Measurements from ENCODE around the gene ADGRE2. TPM values are rescaled to one million over a fixed set of nuclear protein-coding genes. Genes with fewer than 3 reads are reported as not detected.

The ADGRE2 gene
- total RNA-seq, 1 experiment from 2014 or later: 0.23 TPM

- BruUV-seq (replicated peaks): no TSS peak
- Histone ChIP-seq H3K27me3 (replicated peaks; ENCODE audit: control insufficient read depth, insufficient read depth, low read length) (no peaks in the 10 kb centered on the region), H3K9me3 (no peaks in the 10 kb centered on the region), H3K36me3 (ENCODE audit: control insufficient read depth, insufficient read depth, low read length) (no peaks in the 10 kb centered on the region), H3K4me1 (no peaks in the 10 kb centered on the region), H3K4me3 (ENCODE audit: low read depth, low read length) (no peak overlapping the region)
- H3K9me3 Mint-ChIP-seq (ENCODE audit: unreplicated experiment): no peaks in the 10 kb centered on the region
- peaks cover 4% of the 10 kb centered on the region for H3K27me3 Mint-ChIP-seq (ENCODE audit: insufficient read depth, unreplicated experiment)
- CTCF ChIA-PET: no interaction called here
- POLR2A ChIA-PET: no interaction called here
- DNase-seq: no peak
- H3K4me1 Mint-ChIP-seq (ENCODE audit: low read depth, unreplicated experiment): no peaks in the 10 kb centered on the region
- TF ChIP-seq CTCF (IDR thresholded peaks at IDR 0.05; ENCODE audit: insufficient read depth in 1 of 2, low read depth in 1 of 2, low read length in 1 of 2, severe bottlenecking in 1 of 2, unreplicated experiment in 1 of 2): no peak
- H3K4me3 Mint-ChIP-seq (ENCODE audit: unreplicated experiment): no peak overlapping the region
- intact Hi-C loops (cut with micrococcal nuclease; ENCODE audit: unreplicated experiment): no loop called here
- H3K27ac Mint-ChIP-seq (ENCODE audit: unreplicated experiment): no peak overlapping the region
- no peaks in the 10 kb centered on the region for H3K36me3 Mint-ChIP-seq (ENCODE audit: insufficient read depth, unreplicated experiment)
Observed at GRCh38 chr19:14770944-14771839, 7.2 kb downstream of the ADGRE2 start.

- no peak overlapping the region for H3K4me3 Mint-ChIP-seq (ENCODE audit: unreplicated experiment)
- no peaks in the 10 kb centered on the region for H3K4me1 Mint-ChIP-seq (ENCODE audit: low read depth, unreplicated experiment)
- BruUV-seq (replicated peaks): no TSS peak
- intact Hi-C loops (cut with micrococcal nuclease; ENCODE audit: unreplicated experiment): no loop called here
- peaks cover 4% of the 10 kb centered on the region for H3K27me3 Mint-ChIP-seq (ENCODE audit: insufficient read depth, unreplicated experiment)
- Histone ChIP-seq H3K4me3 (ENCODE audit: low read depth, low read length) (no peak overlapping the region), H3K27me3 (replicated peaks; ENCODE audit: control insufficient read depth, insufficient read depth, low read length) (no peaks in the 10 kb centered on the region), H3K4me1 (no peaks in the 10 kb centered on the region), H3K9me3 (no peaks in the 10 kb centered on the region), H3K36me3 (ENCODE audit: control insufficient read depth, insufficient read depth, low read length) (no peaks in the 10 kb centered on the region)
- no peak for DNase-seq
- H3K27ac Mint-ChIP-seq (ENCODE audit: unreplicated experiment): no peak overlapping the region
- ChIA-PET POLR2A (no interaction called here), CTCF (no interaction called here)
- no peak for TF ChIP-seq CTCF (IDR thresholded peaks at IDR 0.05; ENCODE audit: insufficient read depth in 1 of 2, low read depth in 1 of 2, low read length in 1 of 2, severe bottlenecking in 1 of 2, unreplicated experiment in 1 of 2)
- no peaks in the 10 kb centered on the region for H3K9me3 Mint-ChIP-seq (ENCODE audit: unreplicated experiment)
- no peaks in the 10 kb centered on the region for H3K36me3 Mint-ChIP-seq (ENCODE audit: insufficient read depth, unreplicated experiment)
Observed at GRCh38 chr19:14770136-14770535, 8.2 kb downstream of the ADGRE2 start.

- H3K36me3 Mint-ChIP-seq (ENCODE audit: insufficient read depth, unreplicated experiment): no peaks in the 10 kb centered on the region
- POLR2A ChIA-PET: no interaction called here
- TF ChIP-seq CTCF (IDR thresholded peaks at IDR 0.05; ENCODE audit: insufficient read depth in 1 of 2, low read depth in 1 of 2, low read length in 1 of 2, severe bottlenecking in 1 of 2, unreplicated experiment in 1 of 2): no peak
- peaks cover 4% of the 10 kb centered on the region for H3K27me3 Mint-ChIP-seq (ENCODE audit: insufficient read depth, unreplicated experiment)
- Histone ChIP-seq H3K27me3 (replicated peaks; ENCODE audit: control insufficient read depth, insufficient read depth, low read length) (no peaks in the 10 kb centered on the region), H3K4me1 (no peaks in the 10 kb centered on the region), H3K36me3 (ENCODE audit: control insufficient read depth, insufficient read depth, low read length) (no peaks in the 10 kb centered on the region), H3K4me3 (ENCODE audit: low read depth, low read length) (no peak overlapping the region), H3K9me3 (no peaks in the 10 kb centered on the region)
- DNase-seq: no peak
- H3K27ac Mint-ChIP-seq (ENCODE audit: unreplicated experiment): no peak overlapping the region
- intact Hi-C loops (cut with micrococcal nuclease; ENCODE audit: unreplicated experiment): no loop called here
- CTCF ChIA-PET: no interaction called here
- no peak overlapping the region for H3K4me3 Mint-ChIP-seq (ENCODE audit: unreplicated experiment)
- BruUV-seq (replicated peaks): no TSS peak
- H3K9me3 Mint-ChIP-seq (ENCODE audit: unreplicated experiment): no peaks in the 10 kb centered on the region
- no peaks in the 10 kb centered on the region for H3K4me1 Mint-ChIP-seq (ENCODE audit: low read depth, unreplicated experiment)
Observed at GRCh38 chr19:14769201-14769600, 9.2 kb downstream of the ADGRE2 start.
